RWPE2 (cell line): ENCODE data around the gene MYO1G.

Experiments
- ATAC-seq: fragments of 200-7000 bp; cut with Tn5 transposase; 3 replicates; pipeline ENCODE4 v1.9.1; 2021; ENCODE audit warnings: low read depth
- DNase-seq: peaks from one replicate; pipeline ENCODE4 v3.0.0-alpha.2; 2020; ENCODE audit warnings: low spot score
- H3K27ac ChIP-seq: fragments of 450-650 bp; 2 replicates; pipeline ENCODE4 v1.5.1; 2017; ENCODE audit warnings: mild to moderate bottlenecking; ENCODE audit not compliant: poor library complexity, severe bottlenecking
- H3K27me3 ChIP-seq: fragments of 250-450 bp; sonication (Bioruptor Pico); 2 replicates; pipeline ENCODE4 v1.5.1; 2021; ENCODE audit warnings: mild to moderate bottlenecking, moderate library complexity; ENCODE audit not compliant: insufficient read depth, poor library complexity, severe bottlenecking
- H3K36me3 ChIP-seq: fragments of 250-450 bp; sonication (Bioruptor Pico); 2 replicates; pipeline ENCODE4 v1.5.1; 2020; ENCODE audit warnings: low read depth, mild to moderate bottlenecking, moderate library complexity
- H3K4me1 ChIP-seq: fragments of 250-450 bp; sonication (Bioruptor Pico); 2 replicates; pipeline ENCODE4 v1.5.1; 2021; ENCODE audit warnings: mild to moderate bottlenecking, moderate library complexity; ENCODE audit not compliant: insufficient read depth, poor library complexity, severe bottlenecking
- H3K4me3 ChIP-seq: fragments of 250-450 bp; sonication (Bioruptor Pico); 2 replicates; pipeline ENCODE4 v1.5.1; 2021; ENCODE audit warnings: mild to moderate bottlenecking, moderate library complexity; ENCODE audit not compliant: severe bottlenecking
- H3K9me3 ChIP-seq: fragments of 250-450 bp; sonication (Bioruptor Pico); 2 replicates; pipeline ENCODE4 v1.5.1; 2021; ENCODE audit warnings: mild to moderate bottlenecking, moderate library complexity; ENCODE audit not compliant: severe bottlenecking
- CTCF ChIP-seq: fragments of 450-650 bp; IDR thresholded peaks from one replicate; pipeline ENCODE4 v1.5.1; 2017; ENCODE audit warnings: mild to moderate bottlenecking, moderate library complexity; ENCODE audit not compliant: poor library complexity, severe bottlenecking

Gene MYO1G

GRCh38 chr7:44972562-44972961 is 6.3 kb downstream of the MYO1G start:
- no peak for TF ChIP-seq CTCF
- DNase-seq (no peak), ATAC-seq (no peak)
- H3K9me3 ChIP-seq, result no peaks in the 10 kb centered on the region
- H3K27me3 ChIP-seq, result no peaks in the 10 kb centered on the region
- peaks cover 1% of the 10 kb centered on the region for H3K4me1 ChIP-seq
- H3K27ac ChIP-seq, result no peak overlapping the region
- no peak overlapping the region for H3K4me3 ChIP-seq
- no peaks in the 10 kb centered on the region for H3K36me3 ChIP-seq

- no peak for DNase-seq
- no peaks in the 10 kb centered on the region for H3K27me3 ChIP-seq
- H3K36me3 ChIP-seq, result no peaks in the 10 kb centered on the region
- H3K27ac ChIP-seq, result no peak overlapping the region
- no peaks in the 10 kb centered on the region for H3K9me3 ChIP-seq
- H3K4me1 ChIP-seq, result no peaks in the 10 kb centered on the region
- no peak overlapping the region for H3K4me3 ChIP-seq
- TF ChIP-seq CTCF, result no peak
- no peak for ATAC-seq
Observed at GRCh38 chr7:44971902-44972441, 6.8 kb downstream of the MYO1G start.

GRCh38 chr7:44971188-44971901 is 7.5 kb downstream of the MYO1G start:
- TF ChIP-seq CTCF, result no peak
- DNase-seq (no peak), ATAC-seq (no peak)
- Histone ChIP-seq H3K27ac (no peak overlapping the region), H3K4me3 (no peak overlapping the region), H3K9me3 (no peaks in the 10 kb centered on the region), H3K4me1 (no peaks in the 10 kb centered on the region), H3K27me3 (no peaks in the 10 kb centered on the region), H3K36me3 (no peaks in the 10 kb centered on the region)

- Histone ChIP-seq H3K4me3 (no peak overlapping the region), H3K27ac (no peak overlapping the region), H3K36me3 (no peaks in the 10 kb centered on the region), H3K9me3 (no peaks in the 10 kb centered on the region), H3K4me1 (no peaks in the 10 kb centered on the region), H3K27me3 (no peaks in the 10 kb centered on the region)
- TF ChIP-seq CTCF, result no peak
- ATAC-seq, result no peak
- no peak for DNase-seq
Observed at GRCh38 chr7:44970523-44971051, 8.2 kb downstream of the MYO1G start.
